ENCODE results near the gene AOAH.

The AOAH gene

DNA sequence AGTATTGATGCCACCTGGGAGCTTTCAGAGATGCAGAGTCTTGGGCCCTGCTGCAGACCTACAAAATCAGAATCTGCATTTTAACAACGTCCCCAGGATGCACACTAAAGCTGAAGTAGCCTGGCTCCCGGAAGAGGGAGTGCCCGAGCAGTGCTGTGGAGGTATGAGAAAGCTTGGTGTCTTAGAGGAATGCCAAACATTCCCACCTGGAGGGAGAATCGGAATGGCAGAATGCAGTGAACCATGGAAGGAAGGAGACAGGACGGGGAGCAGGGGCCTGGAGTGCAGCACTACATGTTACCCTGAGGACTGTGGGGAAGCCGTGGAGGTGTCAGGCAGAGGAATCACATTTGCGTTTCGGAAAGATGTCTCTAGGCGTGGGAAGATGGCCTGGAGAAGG is 90.9 kb downstream of the AOAH start:
- no peak for DNase-seq (ENCODE audit: low read depth in 2 of 2)

DNA sequence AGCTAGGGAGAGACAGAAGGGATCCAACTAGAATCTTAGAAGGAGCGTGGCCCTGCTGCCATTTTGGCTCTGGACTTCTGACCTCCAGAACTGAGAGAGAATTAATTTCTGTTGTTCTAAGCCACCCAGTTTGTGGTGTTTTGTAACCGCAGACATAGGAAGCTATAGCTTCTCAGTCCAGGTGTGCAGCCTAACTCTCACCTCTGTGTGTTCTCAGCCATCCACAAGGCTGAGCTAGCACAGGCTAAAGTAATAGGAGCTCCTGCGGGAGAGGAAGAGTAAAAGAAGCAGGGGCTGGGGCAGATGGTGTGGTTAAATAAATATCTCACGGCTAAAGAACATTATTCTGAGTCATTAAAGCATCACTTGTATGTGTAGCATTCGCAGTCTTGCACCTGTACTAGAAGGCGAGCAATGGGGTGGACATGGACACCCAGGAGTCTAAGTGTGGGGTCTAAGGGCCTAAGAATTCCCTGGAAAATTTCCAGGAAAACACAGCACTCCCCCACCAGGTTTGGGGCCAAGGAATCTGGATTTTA is 94.1 kb downstream of the AOAH start:
- no peak for DNase-seq (ENCODE audit: low read depth in 2 of 2)

DNA sequence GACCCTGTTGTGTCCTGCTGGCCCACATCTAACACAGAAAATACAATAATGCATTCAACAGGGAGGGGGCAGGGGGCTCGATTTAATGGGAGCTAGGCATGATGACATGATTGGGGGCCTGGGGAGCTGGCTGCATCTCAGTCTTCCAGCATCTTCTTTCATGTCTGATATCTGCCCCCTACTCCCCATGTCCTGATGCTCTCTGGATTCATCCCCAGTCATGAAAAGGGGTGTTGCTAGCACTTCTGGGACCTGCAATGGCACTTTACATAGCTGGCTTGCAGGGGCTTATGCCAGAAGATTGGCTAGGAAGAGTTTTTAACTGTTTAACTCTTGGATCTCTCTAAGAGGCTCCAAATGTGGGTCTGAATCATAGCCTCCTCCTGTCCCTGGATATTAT is 94.9 kb downstream of the AOAH start:
- DNase-seq (ENCODE audit: low read depth in 2 of 2), result no peak

DNA sequence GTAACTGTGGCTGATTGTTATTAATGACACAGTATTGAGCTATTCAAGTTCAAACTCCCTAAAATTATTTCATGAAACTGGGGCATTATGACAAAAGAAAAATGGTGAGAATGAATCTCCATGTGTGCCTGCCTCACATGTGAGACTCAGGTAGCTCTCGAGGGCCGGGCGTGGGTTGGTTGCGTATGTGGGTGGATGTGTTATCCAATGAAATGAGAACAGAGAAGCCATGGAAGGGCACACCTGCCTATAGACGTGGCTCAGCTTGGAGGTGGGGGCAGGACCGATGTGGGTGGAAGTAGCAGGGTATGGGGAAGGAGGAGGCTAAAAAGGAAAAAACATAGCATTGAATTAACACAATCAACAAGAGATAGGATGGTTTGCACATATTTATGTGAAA is 96.5 kb downstream of the AOAH start:
- no peak for DNase-seq (ENCODE audit: low read depth in 2 of 2)

DNA sequence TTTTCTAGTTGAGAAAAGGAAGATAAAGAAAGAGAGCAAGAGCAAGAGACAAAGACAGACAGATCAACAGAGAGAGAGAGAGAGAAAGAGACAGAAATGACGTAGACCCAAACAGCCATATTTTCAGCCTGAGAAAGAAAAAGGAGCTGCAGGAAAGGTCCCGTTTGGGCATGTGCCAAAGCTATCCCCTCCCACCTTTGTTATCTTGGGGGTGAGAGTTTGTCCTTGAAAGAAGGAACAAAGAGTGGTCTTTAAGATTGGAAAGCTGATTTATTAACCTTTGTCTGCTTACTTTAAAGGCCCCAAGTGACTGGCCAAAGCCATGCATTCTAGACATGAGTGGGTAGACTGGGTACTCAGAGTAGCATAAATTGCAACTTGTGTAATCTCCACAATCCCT is 98.2 kb downstream of the AOAH start:
- no peak for DNase-seq (ENCODE audit: low read depth in 2 of 2)

DNA sequence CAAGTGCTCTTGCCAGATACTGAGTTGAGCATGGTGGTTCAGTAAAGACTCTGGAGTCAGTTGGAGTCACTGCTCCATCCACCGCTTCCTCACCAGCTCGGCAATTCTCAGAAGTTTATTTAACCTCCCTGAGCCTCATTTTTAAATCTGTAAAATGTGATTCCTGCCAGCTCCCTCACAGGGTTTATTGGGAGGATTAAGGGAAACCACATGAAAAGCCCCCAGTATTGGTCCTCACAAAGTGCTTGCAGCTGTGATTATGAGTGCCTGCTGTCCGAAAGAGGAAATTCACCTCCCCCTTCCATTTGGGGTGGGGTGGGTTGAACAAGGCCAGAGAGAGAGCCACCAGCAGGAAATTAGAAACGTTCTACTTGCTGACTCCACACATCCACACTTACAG is 99.0 kb downstream of the AOAH start:
- DNase-seq (ENCODE audit: low read depth in 2 of 2), result no peak

DNA sequence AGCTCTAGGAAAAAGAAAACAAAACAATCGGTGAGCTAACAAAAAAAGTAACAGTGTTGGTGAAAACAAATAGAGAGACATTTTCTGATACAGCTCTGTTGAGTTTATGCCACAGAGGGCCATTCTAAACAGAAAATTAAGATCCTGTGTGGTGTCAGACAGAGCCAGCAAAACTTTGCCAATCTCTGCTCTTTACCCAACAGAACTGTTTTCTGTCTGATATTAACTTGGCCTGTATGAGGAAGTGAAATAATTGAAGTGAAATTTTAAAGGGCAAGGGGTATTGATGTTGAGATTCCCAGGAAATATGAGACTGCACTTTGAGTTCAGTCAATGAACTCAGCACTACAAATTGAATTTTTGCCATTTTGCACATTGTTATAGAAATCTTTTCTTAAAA is 101.0 kb downstream of the AOAH start:
- DNase-seq (ENCODE audit: low read depth in 2 of 2), result no peak

DNA sequence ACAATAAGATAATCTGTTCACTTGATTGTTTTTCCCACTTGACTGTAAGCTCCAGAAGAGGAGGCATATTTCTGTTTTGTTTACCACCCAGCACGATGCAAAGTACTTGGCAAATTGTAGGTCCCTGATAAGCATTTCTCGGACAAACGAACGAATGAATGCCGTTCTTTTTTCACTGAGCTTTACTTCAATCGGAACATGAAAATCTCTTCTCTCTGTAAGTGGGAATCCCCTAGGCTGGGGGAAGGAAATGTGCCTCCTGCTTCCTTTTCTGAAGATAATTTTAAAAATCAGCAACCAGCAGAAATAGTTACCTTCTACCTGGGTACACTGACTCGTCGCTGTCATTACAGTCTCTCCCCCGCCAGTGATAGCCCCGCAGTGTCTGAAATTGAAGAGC is 102.9 kb downstream of the AOAH start:
- DNase-seq (ENCODE audit: low read depth in 2 of 2), result no peak

DNA sequence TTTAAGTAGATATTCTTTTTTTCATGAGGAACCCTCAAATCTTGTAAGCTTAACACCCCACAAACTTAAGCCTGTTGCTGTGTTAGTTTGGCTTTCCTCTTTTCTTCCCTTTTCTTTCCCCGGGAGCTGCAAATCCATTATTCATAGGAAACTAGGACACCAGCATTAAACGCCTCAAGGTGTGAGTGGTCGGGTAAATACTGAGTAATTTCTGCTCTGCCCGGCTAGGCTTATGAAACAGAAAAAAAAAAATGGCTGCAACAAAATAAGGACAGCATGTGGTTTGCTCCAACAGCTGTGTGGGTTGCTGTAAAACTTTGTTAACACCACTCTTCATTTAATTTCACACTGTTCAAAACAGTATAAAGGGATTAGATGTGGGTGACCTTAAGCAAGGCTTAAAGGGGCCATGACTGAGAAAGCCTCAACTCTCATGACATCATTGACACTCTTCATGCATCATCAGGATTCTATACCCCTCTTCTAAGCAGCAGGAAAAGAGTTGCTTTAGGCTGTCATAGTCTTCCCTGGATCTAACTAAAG is 104.1 kb downstream of the AOAH start:
- DNase-seq (ENCODE audit: low read depth in 2 of 2), result no peak

DNA sequence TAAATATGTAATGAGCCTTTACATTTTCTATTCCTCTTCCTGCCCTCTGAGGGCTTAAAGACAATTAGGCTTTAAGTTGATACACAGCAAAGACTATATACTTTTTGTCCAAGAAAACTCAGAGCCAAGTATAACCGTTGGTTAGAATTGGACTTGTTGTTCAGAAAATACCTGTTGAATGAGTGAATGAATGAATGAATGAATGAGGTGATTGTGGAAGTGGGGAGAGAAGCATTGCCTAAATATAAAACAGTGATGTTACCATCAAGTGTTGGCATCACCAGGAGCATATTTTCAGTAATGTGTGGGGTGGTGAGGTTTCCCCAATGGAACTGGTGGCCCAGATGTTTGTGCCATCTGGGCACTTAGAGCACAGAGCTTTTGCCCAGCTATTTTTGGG is 106.9 kb downstream of the AOAH start:
- DNase-seq (ENCODE audit: low read depth in 2 of 2), result no peak

DNA sequence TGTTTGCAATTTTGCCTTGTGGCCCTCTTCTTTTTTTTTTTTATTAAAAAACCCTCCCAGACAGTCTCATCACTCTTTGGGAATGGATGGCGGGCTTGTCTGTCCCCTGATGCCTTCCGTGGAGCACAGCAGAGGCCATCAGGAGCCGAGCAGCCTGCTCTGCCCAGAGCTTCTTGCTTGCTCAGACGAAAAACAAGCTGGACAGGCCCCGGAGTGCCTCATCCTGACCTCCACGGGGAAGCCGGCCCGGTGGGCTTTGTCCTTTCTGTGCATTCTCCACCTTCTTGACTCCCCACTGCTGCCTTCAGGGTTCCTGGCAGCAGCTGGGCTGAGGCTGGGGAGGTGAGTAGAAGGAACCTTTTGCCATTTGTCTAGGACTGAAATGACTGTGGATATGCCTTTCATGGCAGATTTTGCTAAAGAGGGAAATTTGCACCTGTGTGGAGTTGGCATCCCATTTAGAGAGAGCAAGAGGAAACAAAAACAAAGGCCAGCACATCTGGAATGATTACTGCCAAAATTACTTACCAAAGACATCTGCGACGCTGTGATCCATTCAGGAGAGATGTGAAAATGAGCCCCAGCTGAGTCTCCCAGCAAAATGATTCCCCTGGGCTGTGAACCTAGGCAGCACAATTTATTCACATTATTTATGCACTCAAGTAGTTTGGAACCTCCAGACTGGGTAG is 108.3 kb downstream of the AOAH start:
- DNase-seq (ENCODE audit: low read depth in 2 of 2), result no peak

DNA sequence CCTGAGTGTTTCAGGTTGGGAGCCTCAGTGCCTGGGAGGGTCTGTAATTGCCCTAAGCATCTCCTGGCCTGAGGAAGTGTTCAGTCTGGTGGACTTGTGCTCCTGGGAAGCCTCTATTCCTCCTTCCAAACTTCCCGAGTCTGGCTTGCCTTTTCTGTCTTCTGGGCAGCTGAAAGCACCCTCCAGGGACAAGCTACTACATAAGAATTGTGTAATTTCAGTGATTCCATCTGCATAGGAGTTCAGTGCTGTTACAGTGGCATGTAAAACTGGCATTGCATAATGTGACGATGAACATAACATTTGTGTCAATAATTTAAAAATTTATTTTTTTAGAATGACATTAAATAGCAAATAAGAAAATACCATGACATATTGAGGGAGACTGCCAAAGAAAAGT is 109.3 kb downstream of the AOAH start:
- no peak for DNase-seq (ENCODE audit: low read depth in 2 of 2)

DNA sequence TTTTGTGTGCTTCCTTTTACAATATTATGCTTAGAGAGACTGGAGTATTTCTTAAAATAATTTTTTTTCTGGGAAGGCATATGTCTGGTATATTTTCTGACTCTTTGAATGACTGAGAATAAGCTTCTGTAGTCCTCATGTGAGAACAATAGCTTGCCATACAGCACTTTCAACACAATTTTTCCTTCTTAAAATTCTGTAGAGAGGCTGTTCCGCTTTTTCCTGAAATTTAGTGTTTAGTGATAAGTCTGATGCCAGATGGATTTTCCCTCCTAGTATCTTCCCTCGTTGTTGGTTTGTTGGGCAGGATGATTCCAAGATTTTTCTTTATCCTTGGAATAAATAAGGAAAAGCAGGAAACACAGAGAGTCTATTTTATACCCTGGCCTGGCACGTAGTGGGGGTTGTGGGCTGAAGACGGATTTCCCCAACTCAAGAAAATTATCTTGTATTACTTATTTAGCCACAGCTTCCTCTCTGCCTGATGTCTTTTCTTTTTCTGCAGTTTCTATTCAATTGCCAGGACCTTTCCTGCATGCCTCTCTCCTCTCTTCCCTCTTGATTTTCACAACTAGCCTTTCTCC is 111.2 kb downstream of the AOAH start:
- no peak for DNase-seq (ENCODE audit: low read depth in 2 of 2)

DNA sequence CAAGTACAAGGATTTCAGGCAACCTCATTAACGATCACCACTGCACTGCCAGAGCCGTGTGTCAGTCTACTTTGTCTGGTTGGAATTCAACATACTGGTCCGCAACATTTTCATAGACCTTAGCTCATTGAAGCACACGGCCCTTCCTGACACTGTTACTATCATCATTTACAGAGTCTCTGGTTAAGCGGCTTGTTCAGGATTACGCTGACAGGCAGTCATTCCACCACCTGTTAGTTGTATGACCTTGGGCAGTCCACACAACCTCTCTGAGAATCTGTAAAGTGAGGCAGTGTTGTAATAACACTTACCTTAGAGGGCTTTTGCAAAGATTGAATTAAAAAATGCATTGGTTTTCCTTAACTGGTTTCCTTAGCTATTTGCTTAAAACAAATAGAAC is 112.6 kb downstream of the AOAH start:
- no peak for DNase-seq (ENCODE audit: low read depth in 2 of 2)

DNA sequence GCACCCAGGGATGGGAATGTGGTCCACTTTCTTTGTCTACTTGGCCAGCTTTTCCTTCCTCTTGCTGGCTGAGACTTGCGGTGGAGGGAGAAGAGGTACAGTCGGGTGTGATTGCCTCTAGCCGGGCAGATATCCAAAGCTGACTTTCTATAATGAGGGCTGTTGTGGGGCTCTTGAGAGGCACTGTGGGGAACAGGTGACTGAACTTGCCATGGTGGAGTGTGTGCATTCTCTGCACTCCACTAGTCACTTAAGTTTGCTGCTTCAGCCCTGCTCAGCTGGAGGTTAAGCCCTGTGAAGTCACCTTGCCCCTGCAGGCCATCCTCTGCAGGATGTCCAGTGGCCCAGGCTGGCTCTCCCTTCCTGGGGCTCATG is 116.6 kb downstream of the AOAH start:
- no peak for DNase-seq (ENCODE audit: low read depth in 2 of 2)

DNA sequence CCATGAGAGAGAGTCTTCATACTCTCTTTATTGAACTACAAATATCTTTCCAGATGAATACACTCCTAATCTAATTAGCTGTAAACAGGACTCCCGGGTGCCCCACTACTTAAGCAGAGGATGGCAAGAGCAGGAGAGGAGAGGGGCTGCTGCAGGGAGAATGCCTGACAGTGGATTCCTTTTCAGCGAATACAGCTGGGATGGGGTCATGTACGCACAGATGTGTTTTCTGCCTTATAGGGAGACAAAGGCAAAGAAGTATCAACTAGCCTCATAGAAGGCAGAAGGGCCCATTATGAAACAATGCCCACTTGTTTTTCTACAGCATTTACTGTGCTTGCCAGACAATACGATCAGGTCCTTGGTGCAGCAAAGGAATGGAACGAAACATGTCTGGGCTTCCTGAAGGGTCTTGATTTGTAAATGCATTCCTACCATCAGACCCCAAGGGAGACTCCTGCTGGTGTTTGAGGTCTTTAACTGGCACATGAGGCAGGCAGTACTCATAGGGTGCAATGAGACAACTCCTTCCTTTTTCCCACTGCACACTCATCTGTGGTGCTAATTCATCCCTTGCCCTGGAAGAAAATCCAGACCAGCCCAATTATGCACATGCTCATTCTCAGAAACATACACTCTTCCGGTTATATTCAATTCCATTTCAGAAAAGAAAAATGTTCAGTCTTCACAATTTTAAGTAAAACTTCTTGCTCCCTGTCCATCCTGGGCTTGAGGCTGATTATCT is 117.1 kb downstream of the AOAH start:
- no peak for DNase-seq (ENCODE audit: low read depth in 2 of 2)

DNA sequence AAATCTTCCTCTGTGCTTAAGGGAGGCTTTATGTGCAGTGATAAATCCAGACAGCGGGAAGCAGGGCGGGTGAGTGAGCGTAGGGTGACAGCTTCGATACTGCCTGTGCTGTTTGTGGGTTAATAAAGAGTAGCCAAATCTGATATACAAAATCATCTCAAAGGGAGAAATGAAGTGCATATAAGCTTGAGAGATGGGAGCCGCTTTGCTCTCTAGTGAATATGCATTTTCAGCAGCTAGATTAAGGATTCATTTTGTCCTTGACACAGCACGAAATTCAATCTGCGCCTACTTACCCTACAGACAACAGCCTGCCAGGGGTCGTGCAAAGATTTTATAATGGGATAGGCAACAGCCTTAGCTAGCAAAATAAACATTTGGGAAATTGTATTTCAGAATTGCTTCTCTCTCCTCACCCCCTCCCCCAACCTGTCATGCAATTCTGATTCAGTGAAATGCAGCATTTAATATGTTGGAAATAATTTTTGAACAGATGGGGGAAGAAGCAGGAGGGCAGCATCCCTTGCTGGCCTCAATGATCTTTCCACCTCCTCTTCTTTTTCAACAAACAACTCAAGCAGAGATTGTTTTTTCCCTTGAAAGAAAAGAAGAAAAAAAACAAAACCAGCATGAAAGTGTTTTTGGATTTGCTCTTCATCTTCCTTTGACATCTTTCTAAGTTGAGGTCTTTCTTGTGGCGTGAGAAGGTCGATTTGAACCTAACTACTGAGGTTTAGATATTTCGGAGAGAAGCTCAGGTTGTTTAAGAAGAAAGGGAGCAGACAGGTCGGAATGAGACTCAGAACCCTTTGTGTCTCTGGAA is 117.9 kb downstream of the AOAH start:
- no peak for DNase-seq (ENCODE audit: low read depth in 2 of 2)

DNA sequence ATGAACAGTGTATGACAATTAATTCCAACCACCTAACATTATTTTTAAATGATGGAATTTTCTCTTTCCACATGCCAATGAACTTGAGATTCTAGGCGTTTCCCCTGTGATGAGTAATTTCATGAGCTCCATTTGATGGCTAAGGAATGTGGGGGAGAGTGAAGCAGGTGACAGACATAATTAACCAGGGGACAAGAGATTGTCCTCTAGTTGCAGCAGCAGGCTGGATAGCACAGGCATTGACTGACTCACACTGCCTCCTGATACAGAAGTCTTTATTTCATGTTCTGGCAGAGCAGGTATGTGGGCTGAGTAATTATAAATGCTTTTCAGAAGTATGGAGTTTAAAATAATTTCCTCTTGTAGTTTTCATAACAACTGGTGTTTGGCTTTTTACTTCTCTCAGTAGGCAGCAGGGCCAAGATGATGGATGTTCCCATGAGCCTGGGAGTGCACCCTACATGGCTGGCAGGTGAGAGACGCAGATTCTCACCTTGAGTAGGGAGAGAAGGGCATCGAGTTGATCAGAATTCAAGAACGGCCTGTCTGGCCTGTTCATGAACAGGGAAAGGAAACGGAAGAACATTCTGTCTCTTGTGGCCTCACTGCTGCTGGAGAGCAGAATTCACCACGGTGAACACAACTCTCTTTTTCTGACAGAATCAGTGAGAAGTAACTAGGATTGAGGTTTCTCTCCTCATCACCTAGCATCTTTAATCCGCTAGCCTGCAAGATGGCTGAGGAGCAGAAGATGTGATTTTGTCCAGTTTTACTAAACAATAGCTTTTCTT is 118.8 kb downstream of the AOAH start:
- DNase-seq (ENCODE audit: low read depth in 2 of 2), result no peak

DNA sequence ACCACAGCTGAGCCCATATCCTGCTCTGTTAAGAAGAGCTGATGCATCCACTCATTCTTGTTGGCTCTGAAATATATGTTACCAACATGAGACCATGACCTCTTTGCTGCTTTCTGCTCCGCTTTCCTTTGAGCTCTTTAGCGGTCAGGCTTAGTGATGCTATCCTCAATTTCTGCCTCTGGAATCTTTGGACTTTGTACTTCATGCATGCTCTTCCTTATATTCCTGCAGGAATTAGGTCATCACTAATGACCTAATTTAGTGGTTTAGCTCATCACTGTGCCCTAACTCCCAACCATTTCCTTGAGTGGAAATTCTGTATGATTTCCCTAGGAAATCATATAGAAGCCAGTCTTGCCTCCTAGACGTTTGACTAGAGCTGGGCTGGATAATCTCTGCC is 119.5 kb downstream of the AOAH start:
- no peak for DNase-seq (ENCODE audit: low read depth in 2 of 2)

DNA sequence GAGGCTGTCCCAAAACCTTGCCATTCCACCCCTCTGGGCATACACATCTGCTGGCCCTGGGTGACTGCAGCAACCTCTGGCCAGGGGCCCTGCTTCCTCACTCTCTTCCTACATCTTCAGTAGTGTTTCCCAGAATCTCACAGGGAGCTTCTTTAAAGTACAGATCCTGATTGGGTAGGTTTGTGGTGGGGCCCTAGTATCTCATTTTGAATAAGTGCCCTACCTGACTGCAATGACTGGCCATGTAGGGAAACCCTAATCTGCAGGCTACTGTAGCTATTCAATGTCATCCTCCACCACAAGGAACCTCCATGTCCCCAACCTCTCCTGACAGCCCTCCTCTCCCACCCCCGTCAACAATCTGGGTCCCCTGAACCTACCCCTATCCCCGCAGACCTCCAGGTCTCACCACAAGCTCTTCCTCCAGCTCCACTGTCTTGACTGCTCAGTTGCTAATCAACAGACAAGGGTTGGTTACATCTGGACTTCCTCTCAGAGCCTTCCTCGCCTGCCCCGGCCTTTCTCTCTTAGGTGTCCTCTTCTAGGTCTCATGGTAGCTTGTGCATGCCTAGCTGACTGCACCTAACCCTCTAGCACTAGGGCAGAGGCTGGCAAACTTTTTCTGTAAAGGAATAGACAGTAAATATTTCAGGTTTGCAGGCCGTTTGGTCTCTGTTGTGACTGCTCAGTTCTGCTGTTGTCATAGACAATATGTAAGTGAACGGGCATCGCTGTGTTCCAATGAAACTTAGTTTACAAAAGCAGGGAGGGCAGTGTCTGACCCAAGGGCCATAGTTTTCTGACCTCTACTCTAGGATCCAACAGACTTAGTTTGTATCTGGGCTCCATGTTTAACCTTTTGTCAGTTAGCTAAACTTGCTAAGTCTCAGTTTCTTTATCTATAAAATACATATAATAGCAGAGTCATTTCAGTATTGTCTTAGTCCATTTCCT is 121.1 kb downstream of the AOAH start:
- DNase-seq (ENCODE audit: low read depth in 2 of 2), result no peak
